NCI-H524 (cell line): ENCODE data around the gene RNU6-9.
"Not testable (repeated sequence)": the region's sequence is repeated elsewhere in the genome, so short reads cannot be mapped to it uniquely, and the experiment has no call there.

ENCODE experiments used
- DNase-seq, 2 experiments: peaks; one replicate each; lab custom pipeline; 2025; lab: John Stamatoyannopoulos, UW

The RNU6-9 gene

DNA sequence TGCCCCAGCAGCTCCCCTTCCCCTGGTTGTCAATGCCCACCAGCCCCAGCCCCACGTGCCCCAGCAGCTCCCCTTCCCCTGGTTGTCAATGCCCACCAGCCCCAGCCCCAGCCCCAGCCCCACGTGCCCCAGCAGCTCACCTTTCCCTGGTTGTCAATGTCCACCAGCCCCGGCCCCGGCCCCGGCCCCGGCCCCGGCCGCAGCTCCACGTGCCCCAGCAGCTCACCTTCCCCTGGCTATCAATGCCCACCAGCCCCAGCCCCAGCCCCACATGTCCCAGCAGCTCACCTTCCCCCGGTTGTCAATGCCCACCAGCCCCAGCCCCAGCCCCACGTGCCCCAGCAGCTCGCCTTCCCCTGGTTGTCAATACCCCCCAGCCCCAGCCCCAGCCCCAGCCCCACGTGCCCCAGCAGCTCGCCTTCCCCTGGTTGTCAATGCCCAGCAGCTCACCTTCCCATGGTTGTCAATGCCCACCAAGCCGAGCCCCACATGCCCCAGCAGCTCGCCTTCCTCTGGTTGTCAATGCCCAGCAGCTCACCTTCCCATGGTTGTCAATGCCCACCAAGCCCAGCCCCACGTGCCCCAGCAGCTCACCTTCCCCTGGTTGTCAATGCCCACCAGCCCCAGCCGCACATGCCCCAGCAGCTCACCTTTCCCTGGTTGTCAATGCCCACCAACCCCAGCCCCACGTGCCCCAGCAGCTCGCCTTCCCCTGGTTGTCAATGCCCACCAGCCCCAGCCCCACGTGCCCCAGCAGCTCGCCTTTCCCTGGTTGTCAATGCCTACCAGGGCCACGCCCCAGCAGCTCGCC is 14.3 kb upstream of the RNU6-9 start:
- not testable (repeated sequence) for DNase-seq

DNA sequence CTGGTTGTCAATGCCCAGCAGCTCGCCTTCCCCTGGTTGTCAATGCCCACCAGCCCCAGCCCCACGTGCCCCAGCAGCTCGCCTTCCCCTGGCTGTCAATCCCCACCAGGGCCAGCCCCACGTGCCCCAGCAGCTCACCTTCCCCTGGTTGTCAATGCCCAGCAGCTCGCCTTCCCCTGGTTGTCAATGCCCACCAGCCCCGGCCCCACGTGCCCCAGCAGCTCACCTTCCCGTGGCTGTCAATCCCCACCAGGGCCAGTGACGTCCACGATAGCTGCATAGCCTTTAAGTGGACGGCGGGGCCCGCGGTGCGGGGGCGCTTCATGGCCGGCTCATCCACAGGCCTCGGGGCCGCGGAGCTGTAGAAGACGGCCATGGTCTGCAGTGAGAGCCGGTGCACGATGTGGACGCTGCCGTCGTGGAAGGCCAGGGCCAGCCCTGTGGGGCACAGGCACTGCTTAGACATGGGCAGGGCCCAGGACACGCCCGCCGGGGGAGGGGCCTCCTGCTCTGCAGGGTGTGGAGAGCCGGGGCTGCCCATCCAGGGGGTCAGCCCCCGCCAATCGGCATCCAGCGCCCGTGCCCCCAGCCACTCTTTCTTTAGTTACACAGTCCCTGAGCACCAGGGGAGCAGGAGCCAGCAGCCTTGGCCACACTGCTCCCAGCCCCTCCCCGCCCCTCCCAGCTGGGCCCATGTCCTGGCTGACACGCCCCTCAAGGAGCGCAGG is 13.4 kb upstream of the RNU6-9 start:
- no peak for DNase-seq

DNA sequence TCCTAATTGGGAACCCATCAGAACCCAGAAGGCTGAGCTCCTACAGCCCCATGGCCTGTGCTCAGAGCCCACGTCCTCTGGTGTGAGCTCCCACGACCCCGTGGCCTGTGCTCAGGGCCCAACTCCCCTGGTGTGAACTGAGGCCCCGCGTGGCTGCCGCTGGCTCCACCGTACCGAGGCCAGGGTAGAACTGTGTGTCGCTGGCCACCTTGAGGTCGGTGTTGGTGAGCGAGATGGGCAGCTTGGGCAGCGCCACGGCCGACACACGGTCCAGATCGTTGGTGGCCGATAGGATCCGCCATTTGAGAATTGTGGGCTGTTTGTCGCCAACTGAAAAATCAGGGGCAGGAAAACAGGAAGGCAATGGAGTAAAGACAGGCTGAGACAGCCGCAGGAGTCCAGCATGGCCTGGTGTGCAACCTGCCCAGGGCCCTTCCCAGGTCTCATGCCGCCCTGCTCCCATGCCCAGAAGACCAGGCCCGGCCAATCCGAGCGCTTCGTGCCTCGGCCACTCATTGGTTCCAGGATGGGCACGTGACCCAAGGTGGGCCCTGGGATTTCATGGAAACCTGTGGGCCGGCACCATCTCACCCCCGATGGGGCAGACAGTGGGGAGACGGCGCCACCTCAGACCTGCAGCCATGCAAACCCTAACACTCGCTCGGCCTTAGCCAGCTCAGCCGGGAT is 11.8 kb upstream of the RNU6-9 start:
- no peak for DNase-seq

DNA sequence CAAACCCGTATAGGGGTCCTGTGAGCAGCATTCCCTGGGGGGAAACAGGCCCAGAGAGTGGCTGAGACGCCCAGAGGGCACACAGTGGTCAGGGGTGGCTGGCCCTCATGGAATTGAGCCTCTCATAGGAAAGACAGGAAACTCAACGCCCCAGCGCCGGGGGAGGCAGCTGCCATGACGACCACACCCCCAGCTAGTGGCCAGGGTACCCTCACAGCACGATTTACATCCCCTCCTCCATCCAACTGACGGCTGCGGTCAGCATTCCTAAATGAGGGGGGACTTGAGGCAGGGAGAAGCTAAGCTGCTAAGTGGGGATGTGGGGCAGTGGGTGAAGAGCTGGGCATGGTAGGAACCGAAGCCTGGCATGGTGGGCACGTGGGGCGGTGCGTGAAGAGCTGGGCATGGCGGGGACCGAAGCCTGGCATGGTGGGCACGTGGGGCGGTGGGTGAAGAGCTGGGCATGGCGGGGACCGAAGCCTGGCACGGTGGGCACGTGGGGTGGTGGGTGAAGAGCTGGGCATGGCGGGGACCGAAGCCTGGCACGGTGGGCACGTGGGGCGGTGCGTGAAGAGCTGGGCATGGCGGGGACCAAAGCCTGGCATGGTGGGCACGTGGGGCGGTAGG is 10.3 kb upstream of the RNU6-9 start:
- DNase-seq = no peak

DNA sequence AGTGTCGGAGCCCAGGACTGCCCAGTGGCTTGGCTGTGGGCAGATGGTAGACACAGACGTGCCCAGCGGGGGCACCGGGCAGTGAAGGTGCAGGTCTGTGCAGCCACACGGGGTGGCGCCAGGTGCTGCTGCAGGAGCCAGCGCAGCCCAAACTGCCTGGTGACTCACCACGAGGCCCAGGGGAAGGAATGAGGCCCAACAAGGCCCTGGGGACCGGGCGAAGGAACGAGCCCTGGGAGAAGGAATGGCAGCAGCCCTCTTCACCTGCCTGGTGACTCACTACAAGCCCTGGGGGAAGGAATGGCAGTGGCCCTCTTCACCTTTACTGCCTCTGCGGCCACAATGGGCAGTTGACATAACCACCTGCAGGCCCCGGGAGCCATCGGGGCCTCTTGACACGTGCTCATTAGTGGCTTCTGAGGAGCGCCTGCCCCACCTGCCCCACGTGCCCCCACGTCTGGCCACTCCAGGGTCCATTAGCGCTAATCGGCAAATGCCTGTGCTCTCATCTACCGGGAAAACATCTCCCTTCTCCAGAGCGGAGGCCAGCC is 9.5 kb upstream of the RNU6-9 start:
- DNase-seq = peak in 1 of 2 experiments; percentile 78

DNA sequence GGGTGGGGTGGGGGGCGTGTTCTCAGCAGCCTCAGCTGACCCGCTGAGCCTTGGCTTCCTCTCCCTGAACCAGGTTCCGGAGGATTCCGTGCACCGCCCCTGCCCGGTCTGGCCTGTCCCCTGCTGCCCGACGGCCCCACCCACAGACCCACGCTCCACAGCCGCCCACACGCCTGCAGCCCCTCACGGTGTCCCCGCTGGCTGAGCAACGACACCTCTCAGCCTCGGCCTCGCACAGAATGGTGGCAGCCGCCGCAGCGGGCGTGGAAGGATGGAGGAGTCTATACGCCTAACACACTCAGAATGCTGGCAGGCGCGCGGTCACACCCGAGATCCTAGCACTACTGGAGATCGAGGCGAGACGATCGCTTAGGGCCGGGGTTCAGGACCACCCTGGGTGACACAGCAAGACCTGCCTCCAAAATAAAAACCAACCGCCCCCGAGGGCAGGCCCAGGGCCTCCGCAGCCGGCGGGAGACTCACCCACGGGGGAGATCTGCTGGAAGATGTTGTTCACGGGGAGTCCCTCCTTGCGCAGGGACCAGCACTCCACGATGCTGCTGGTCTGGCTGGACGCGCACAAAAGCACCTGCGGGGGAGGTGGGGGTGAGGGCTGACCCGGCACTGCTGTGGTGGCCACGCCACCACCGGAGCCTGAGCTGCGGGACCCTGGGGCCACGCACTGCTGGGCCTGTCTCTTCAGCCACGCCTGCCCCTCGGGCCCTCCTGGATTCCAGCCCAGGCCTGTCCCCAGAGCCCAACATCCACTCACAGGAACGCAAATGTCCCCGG is 8.7 kb upstream of the RNU6-9 start:
- no peak for DNase-seq

DNA sequence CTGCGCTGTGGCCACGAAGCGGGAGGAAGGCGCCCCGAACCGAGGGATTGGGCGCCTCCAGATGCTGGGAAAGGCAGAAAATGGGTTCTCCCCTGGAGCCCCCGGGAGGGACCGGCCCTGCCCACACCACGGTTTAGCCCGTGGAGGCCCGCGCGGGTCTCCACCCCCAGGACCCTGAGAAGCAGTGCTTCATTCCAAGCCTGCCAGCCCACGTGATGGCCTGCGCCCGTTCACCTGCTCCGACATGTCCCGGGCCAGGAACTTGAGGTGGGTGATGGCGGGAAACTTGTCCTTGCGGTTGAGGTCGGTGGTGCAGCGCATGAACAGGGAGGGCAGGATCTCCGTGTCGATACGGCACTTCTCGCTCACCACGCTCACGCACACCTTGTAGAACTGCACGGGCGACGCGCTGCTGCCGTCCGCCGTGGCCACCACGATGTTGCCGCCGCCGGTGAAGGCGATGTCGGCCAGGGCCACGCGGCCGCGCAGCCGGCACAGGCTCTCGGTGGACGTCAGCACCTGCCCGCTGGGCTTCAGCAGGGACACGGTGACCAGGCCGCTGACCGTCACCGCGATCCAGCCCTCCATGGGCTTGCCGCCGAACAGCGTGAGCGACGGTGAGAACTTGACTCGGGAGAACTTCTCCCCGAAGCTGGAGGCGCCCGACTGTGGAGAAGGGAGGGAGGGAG is 7.6 kb upstream of the RNU6-9 start:
- no peak for DNase-seq

DNA sequence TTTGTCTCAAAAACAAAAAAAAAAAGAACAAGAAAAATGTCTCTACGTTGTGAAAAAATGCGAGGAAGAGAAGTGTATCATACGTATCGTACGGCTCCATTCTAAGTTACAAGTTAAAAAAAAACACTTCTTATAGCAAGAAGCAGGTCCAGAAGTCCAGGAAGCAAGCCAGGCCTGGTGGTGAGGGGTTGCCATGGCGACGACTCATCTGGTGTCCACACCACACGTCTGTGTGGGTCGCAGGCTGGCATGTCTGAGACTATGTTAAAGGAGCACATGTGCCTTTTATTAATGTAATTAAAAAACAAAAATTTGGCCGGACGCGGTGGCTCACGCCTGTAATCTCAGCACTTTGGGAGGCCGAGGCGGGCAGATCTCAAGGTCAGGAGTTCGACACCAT is 6.2 kb upstream of the RNU6-9 start:
- DNase-seq = no peak

DNA sequence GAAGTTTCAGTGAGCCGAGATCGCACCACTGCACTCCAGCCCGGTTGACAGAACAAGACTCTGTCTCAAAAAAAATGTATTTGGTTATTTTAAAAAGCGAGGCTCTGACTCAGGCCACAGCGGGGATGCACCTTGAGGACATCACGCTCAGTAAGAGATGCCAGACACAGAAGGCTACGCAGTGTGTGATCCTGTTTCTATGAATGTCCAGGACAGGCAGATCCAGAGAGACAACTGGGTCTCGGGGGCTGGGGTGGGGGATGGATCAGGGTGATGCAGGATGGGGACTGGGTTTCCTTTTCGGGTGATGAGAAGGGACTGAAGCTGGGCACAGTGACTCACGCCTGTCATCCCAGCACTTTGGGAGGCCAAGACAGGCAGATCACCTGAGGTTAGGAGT is 5.7 kb upstream of the RNU6-9 start:
- no peak for DNase-seq

DNA sequence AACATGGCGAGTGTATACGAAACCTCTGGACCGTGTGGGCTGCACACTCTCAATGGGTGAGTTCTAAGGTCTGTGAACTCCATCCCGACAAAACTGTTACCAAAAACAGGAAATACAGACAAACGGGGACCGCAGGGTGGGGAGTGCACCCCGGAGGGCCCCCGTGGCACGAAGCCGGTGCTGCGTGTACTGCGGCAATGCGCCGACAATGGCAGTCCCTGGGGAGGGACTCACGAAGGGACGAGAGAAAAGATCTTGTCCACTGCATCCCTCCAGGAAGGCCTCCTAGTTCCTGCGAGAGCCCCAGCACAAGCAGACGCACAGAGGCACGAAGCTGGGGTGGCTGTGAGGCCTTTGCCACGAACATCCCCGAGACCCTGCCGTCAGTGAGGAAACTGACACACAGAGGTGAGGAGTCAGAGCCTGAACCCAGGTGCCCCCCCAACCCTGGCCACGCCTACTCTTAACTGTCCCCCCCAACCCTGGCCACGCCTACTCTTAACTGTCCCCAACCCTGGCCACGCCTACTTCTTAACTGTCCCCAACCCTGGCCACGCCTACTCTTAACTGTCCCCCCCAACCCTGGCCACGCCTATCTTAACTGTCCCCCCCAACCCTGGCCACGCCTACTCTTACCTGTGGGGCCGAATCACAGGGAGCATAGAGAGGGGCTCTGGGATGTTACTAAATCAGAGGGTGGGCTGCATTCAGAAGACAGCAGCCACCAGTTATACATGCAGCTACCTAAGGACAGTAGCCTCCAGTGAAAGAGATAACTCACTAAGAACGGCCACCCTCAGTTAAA is 4.5 kb upstream of the RNU6-9 start:
- DNase-seq = no peak

DNA sequence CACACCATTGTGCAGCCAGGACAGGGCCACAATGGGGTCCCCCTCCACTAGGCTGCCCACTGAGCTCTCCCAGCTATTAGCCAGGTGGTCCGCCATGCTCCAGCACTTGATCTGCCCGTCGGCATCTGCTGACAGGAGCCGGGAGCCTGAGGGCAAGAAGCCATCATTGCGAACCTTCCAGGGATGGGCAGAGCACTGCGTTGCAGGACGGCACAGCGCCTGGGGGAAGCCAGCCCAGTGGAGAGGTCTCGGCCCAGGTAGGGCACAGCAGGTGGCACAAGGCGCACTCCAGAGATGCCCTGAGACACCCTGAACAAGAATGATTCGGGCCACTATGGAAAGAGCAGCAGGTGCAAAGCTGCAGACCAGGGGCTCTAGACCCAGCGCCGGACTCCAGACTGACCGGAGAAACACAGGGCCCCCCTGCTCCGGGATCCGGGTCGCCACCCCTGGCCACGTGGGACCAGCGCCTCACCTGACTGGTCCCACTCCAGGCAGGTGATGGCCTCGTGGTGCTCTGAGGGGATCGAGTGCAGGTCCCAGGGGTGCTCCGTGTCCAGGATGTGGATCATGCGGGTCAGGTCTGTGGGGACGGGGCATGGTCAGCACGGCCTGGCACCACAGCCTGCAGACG is 3.5 kb upstream of the RNU6-9 start:
- DNase-seq = no peak

DNA sequence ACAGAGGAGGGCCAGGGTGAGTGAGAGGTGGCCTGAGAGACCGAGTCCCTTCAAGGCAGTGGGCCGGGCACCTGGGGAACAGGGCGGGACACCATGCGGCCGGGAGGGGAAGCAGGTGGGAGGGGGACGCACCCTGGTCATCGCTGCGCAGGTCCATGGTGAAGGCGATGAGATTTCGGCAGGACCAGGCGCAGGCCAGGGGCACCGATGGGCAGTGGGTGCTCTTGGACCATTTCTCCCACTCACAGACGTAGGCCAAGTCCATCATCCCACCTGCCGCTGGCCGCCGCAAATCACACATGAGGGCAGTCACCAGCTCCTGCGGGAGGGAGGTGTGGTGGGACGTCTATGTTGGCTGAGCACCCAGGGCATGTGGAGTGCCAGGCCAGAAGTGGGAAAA is 2.5 kb upstream of the RNU6-9 start:
- no peak for DNase-seq

DNA sequence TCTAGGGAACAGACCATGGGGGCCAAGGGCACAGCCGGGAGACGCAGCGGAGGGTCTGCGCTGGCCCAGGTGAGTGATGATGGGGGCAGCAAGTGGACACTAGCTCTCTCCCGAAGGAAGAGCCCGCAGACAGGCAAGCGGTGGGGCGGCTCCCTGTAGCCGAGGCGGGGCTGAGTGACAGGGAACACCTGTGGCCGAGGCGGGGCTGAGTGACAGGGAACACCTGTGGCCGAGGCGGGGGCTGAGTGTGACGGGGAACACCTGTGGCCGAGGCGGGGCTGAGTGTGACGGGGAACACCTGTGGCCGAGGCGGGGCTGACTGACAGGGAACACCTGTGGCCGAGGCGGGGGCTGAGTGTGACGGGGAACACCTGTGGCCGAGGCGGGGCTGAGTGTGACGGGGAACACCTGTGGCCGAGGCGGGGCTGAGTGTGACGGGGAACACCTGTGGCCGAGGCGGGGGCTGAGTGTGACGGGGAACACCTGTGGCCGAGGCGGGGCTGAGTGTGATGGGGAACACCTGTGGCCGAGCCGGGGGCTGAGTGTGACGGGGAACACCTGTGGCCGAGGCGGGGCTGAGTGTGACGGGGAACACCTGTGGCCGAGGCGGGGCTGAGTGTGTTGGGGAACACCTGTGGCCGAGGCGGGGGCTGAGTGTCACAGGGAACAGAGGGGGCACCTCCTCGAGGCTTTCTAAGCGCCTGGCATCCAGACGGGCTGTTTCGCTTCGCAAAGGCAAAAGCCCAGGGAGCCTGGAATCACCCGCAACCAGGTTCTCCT is 1.7 kb upstream of the RNU6-9 start:
- DNase-seq = not testable (repeated sequence)

DNA sequence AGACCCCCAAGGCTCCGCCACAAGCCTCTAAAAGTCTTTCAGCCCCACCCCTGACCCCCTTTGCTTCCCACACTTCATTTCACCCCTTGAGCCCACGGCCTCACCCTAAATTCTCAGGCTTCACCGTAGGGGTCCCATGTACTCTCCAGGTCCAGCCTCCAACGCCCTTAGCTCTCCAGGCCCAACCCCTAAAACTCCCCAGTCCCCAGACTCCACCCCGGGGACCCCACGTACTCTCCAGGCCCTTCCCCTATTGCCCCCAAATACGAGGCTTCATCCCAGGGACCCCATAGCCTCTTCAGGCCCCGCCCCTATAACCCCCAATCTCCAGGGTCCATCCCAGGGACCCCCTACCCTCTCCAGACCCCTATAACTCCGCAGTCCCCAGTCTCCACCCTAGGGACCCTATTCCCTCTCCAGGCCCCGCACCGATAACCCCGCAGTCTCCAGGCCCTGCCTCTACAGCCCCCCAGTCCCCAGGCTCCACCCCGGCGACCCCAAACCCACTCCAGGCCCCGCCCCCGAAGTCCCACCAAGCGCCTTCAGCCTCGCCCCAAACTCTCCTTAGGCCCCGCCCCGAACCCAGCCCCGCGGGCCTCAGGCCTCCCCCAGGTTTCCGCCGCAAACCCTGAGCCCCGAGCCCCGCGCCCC is 916 bp upstream of the RNU6-9 start:
- no peak for DNase-seq

DNA sequence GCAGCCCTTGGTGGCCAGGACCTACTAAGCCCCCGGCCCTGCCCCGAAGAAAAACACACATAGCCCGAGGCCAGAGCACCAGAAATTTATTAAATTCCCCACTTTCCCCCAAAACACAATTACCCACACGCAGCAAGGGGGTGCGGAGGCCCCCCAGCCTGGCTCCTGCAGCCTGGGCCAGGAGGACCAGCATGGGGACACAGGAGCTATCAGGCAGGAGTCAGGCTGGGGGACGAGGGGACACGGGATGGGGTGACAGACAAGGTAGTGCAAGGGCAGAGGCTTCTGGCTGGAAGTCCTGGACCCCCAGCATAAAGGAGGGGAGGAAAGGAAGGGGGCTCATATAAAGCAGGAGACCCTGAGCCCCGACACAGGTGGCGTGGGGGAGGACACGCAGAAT is 3.1 kb downstream of the RNU6-9 start:
- no peak for DNase-seq

DNA sequence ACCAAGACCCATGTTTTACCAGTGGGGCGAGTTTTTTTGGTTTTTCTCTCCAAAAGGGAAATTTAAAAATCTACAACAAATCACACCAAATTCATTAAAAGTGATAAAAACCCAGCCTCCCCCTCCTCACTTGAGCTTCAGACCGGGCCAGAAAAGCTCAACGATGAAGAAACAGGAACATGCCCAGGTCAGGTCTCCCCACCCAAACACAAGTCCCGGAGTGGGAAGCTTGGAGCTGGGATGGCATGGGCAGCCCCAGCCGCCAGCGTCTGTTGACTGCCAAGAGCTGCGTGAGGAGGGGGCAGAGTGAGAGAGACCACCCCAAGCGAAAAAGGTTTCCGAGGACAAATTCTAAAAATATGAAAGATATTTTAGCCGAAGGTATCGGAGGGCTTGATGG is 3.7 kb downstream of the RNU6-9 start:
- no peak for DNase-seq

DNA sequence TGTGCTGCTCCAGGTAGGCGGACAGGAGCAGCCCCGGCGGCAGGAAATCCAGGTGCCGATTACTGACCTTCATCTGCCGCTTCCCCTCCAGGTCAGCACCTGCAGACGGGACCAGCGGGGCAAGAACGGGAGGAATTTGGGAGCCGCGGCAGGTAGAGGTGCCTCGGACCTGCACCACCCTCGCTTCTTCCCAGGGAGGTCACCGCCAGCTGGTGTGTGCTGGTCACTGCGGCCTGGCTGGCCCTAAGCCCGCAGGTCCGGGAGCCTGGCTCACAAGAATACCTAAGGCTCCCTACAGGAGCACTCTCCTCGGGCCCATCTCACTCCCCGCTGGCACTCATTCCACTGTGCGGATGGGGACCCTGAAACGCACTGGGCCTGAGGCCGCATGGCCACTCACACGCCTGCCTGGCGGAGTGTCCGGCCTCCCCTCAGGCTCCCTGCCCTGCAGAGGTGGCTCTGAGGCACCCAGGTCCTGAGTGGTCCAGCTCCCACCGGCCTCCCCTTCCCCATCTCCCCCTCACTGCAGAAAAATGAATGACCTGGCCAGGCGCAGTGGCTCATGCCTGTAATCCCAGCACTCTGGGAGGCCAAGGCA is 4.3 kb downstream of the RNU6-9 start:
- DNase-seq = no peak

DNA sequence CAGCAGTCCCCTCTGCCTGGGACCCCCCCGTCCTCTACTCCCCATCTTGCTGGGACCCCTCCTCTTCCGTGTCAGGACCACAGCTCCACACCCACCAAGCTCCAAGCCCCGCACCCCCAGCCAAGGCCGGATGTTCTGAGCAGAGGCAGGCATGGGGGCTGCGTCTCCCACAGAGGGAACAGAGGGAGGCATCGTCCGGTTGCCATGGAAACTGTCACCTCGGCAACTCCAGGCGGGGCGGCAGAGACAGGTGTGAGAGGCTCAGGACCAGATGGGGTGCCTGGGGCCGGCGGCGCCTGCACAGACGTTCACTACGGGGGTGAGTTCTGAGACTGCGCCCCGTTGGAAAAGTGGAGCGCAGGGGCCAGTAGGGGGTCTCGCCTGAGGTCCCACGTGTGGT is 5.4 kb downstream of the RNU6-9 start:
- peak; percentile 87 to 95 for DNase-seq
